Hematopoietic multipotent progenitor cell treated with erythropoietin and hydrocortisone succinate and interleukin-3 and kit ligand, for 4 days (in vitro differentiated cells): Measurements from ENCODE around the gene MYBPC2.

Experiments
- DNase-seq: peaks from one replicate; pipeline ENCODE4 v3.0.0-alpha.2; 2015

The MYBPC2 gene

GRCh38 chr19:50482271-50482855 is 49.7 kb downstream of the MYBPC2 start:
- no peak for DNase-seq

GRCh38 chr19:50482916-50483315 is 50.2 kb downstream of the MYBPC2 start:
- DNase-seq: no peak

GRCh38 chr19:50485284-50485955 is 52.7 kb downstream of the MYBPC2 start:
- no peak for DNase-seq

- DNase-seq: peak; percentile 78
These were observed 54.3 kb downstream of the MYBPC2 start for GRCh38 chr19:50486823-50487515.

- DNase-seq: no peak
These were observed 55.9 kb downstream of the MYBPC2 start for GRCh38 chr19:50488389-50489194.

GRCh38 chr19:50489461-50490011 is 56.8 kb downstream of the MYBPC2 start:
- no peak for DNase-seq

GRCh38 chr19:50490411-50490811 is 57.7 kb downstream of the MYBPC2 start:
- no peak for DNase-seq

- no peak for DNase-seq
These were observed 58.3 kb downstream of the MYBPC2 start for GRCh38 chr19:50490991-50491472.

- peak; percentile 66 for DNase-seq
These were observed 59.8 kb downstream of the MYBPC2 start for GRCh38 chr19:50492303-50493052.

- no peak for DNase-seq
These were observed 60.5 kb downstream of the MYBPC2 start for GRCh38 chr19:50493171-50493570.

GRCh38 chr19:50494186-50495019 is 61.7 kb downstream of the MYBPC2 start:
- DNase-seq: no peak

- no peak for DNase-seq
These were observed 62.4 kb downstream of the MYBPC2 start for GRCh38 chr19:50495020-50495531.

GRCh38 chr19:50496189-50497021 is 63.7 kb downstream of the MYBPC2 start:
- DNase-seq: peak; percentile 33

- DNase-seq: no peak
These were observed 64.3 kb downstream of the MYBPC2 start for GRCh38 chr19:50497022-50497405.

GRCh38 chr19:50498219-50499056 is 65.7 kb downstream of the MYBPC2 start:
- no peak for DNase-seq

- peak; percentile 51 for DNase-seq
These were observed 67.5 kb downstream of the MYBPC2 start for GRCh38 chr19:50500060-50500752.

GRCh38 chr19:50500753-50501151 is 68.1 kb downstream of the MYBPC2 start:
- DNase-seq: no peak

- DNase-seq: no peak
These were observed 68.5 kb downstream of the MYBPC2 start for GRCh38 chr19:50501186-50501567.
